Measurements from ENCODE around the gene SELPLG. TPM values are rescaled to one million over a fixed set of nuclear protein-coding genes. Genes with fewer than 3 reads are reported as not detected.

The SELPLG gene
- total and polyA plus RNA-seq, 11 donors, result 1.0 to 26.7 (median 4.0) TPM

- no peaks in the 10 kb centered on the region for H3K9me3 ChIP-seq
- no peak overlapping the region for H3K4me3 ChIP-seq
- H3K36me3 ChIP-seq, result no peaks in the 10 kb centered on the region
- H3K27ac ChIP-seq, result no peak overlapping the region
- DNase-seq (peak in 1 of 5 donors; percentile 26), ATAC-seq (peak in 2 of 4 donors; percentile 31 to 45)
- 67 to 81% (median 73%) methylated on average over 4 of the region's 4 CpGs for WGBS, 4 donors
- intact Hi-C loops (cut with DNase I), result no loop called here
- H3K4me1 ChIP-seq, result peaks cover 0 to 20% (median 0%) of the 10 kb centered on the region in 12 donors
- no peaks in the 10 kb centered on the region for H3K27me3 ChIP-seq
- TF ChIP-seq CTCF (IDR thresholded peaks at IDR 0.05) (no peak), POLR2A (IDR thresholded peaks at IDR 0.05) (no peak)
Measured at GRCh38 chr12:108587826-108588225, 45.9 kb downstream of the SELPLG start.

DNA sequence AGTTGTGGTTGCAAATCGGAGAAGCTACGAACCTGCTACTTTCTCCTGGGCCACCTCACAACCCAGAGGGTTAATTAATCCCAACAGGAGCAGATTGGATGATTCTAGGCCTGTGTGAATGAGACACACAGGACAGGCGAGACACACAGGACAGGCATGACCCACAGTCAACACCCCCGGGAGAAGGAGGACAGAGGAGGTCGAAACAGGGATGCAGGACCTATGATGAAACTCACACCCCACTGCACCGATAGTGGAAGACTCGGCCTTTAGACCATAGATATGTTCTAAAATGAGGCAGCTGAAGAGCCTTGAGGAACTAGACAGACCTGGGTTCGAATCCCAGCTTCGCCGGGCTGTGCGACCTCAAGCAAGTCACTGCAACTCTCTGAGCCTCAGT is 47.4 kb downstream of the SELPLG start:
- 91 to 93% (median 91%) methylated on average over 11 of the region's 11 CpGs for WGBS, 4 donors
- DNase-seq (peak in 1 of 5 donors; percentile 23), ATAC-seq (no peak)
- TF ChIP-seq CTCF (IDR thresholded peaks at IDR 0.05) (no peak), POLR2A (IDR thresholded peaks at IDR 0.05) (no peak)
- Histone ChIP-seq H3K27ac (no peak overlapping the region), H3K27me3 (no peaks in the 10 kb centered on the region), H3K4me1 (peaks cover 0 to 20% (median 0%) of the 10 kb centered on the region in 12 donors), H3K4me3 (no peak overlapping the region), H3K9me3 (no peaks in the 10 kb centered on the region), H3K36me3 (no peaks in the 10 kb centered on the region)
- intact Hi-C loops (cut with DNase I), result no loop called here

GRCh38 chr12:108585864-108586263 is 47.8 kb downstream of the SELPLG start:
- H3K9me3 ChIP-seq, result no peaks in the 10 kb centered on the region
- no peak for DNase-seq
- WGBS, 4 donors, result 69 to 79% (median 73%) methylated on average over 4 of the region's 4 CpGs
- H3K36me3 ChIP-seq, result no peaks in the 10 kb centered on the region
- TF ChIP-seq POLR2A (IDR thresholded peaks at IDR 0.05) (no peak), CTCF (IDR thresholded peaks at IDR 0.05) (no peak)
- no peak overlapping the region for H3K4me3 ChIP-seq
- H3K27me3 ChIP-seq, result no peaks in the 10 kb centered on the region
- no peak for ATAC-seq
- H3K4me1 ChIP-seq, result peaks cover 0 to 22% (median 0%) of the 10 kb centered on the region in 12 donors
- intact Hi-C loops (cut with DNase I), result no loop called here
- H3K27ac ChIP-seq, result no peak overlapping the region

DNA sequence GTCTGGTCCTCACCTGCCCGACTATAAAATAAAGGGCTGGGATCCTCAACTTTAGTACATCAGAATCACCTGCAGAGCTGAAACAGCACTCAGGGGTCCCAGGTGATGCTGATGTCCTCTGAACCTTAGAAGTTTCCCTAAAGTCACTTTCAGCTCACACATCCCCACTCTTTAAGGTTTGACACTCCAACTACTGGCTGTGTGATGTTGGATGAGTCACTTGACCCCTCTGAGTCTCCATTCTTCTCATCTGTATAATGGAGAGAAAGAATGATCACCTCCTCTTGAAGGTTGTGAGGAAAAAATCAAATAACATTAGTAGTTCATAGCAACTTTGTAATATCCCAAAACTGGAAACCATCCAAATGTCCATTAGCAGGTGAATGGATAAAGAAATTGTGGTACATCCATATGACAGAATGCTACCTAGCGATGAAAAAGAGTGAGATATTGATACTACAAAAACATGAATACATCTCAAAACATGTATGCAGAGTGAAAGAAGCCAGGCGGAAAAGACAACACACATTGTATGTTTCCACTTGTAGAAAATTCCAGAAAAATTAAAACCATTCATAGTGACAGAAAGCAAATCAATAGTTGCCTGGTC is 49.1 kb downstream of the SELPLG start:
- intact Hi-C loops (cut with DNase I), result no loop called here
- H3K27ac ChIP-seq, result peak overlapping the region in 1 of 12 donors; percentile 7
- 73 to 87% (median 80%) methylated on average over 3 of the region's 3 CpGs for WGBS, 4 donors

More for the DNA sequence above, 49.1 kb downstream of the SELPLG start:
- DNase-seq, result no peak
- Histone ChIP-seq H3K36me3 (no peaks in the 10 kb centered on the region), H3K9me3 (no peaks in the 10 kb centered on the region), H3K27me3 (no peaks in the 10 kb centered on the region), H3K4me1 (peaks cover 0 to 28% (median 0%) of the 10 kb centered on the region in 12 donors), H3K4me3 (no peak overlapping the region)
- TF ChIP-seq CTCF (IDR thresholded peaks at IDR 0.05) (no peak), POLR2A (IDR thresholded peaks at IDR 0.05) (no peak)
- no peak for ATAC-seq
